GM19035 (cell line): ENCODE data around the gene OR13C9.
"Not testable (repeated sequence)": the region's sequence is repeated elsewhere in the genome, so short reads cannot be mapped to it uniquely, and the experiment has no call there.

Source experiments
- ATAC-seq: cut with Tn5 transposase; IDR thresholded peaks from one replicate; pipeline ENCODE4 v1.9.1; 2021; ENCODE audit not compliant: unreplicated experiment

The OR13C9 gene

DNA sequence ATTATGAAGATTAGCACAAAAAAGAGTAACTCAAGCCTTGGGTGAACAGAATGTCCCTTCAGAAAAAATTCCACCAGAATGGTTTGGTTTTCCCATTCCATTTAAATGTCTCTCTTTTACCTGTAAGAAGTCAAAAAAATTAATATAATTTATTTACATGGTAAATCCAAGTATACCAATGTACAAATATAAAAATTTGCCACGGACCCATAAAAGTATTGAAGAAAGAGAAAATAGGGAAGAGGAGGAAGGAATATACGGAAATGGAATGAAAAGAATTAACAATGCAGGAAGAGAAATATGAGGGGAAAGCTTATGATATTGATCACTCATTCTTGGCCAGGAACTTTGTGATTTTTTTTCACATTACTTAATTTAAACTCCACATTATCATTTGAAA lies at the start of gene OR13C9:
Gene OR13C9, minus strand, starts transcription at position 101 of the 400 bp plus-strand sequence. Its CDS starts 0 bp downstream, at position 101.
- ATAC-seq, result no peak

- no peak for ATAC-seq
Observed at GRCh38 chr9:104658496-104659195, 40.6 kb upstream of the OR13C9 start.

DNA sequence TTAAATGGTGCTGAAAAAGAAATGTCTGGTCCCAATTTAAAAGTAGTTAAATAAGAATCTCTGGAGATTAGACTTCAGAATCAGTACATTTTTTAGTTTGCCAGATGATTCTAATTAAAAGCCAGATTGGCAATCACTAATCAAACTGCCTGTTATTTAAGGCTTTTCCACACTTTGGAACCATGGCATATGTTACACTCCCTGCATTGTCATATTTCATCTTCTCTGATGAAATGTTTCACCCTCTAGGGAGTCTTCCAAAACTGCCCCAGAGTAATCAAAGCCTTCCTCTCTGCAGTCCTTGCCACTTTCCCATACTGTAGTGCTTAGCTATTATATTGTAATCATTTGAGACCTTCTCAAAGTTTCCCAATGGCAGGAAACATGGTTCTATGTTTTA lies 17.5 kb upstream of the OR13C9 start:
- ATAC-seq, result no peak

DNA sequence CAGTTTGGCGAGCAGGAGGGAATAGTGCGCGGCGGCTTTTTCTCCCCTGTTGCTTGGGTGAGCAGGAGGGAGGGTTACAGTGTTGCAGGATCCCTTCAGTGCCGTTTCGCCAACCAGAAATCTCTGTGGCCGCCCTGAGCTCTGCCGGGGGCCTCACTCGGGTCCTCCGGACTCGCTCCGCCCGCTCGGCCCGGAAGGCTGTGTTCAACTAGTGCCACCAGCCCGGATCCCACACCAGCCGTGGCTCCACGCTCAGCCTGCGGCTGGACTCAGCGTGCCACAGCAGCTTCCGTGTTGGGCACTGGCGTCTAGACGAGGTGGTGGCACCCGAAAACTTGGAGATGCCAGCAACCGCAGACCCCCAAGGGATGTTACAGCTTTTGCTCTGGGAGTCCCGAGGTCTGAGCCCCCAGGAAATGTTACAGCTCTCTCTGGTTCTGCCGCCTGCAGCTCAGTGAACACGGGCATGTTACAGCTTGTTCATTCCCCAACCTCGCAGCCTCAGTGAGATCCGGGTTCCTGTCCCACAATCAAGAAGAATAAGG lies 16.0 kb upstream of the OR13C9 start:
- no peak for ATAC-seq

- not testable (repeated sequence) for ATAC-seq
Observed at GRCh38 chr9:104625964-104626363, 8.0 kb upstream of the OR13C9 start.

DNA sequence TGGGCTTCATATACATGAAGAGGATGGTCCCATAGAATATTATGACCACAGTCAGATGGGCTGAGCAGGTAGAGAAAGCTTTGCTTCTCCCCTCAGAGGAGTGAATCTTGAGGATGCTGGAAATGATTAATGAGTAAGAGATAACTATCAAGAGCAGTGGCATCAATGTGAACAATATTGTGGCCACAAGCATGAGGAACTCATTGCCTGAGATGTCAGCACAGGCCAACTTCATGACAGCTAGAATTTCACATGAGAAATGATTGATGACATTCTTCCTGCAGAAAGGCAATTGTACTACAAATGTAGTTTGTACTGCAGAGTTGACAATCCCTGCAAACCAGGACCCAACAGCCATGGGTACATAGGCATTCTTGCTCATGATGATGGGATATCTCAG lies 586 bp downstream of the OR13C9 start:
- no peak for ATAC-seq

DNA sequence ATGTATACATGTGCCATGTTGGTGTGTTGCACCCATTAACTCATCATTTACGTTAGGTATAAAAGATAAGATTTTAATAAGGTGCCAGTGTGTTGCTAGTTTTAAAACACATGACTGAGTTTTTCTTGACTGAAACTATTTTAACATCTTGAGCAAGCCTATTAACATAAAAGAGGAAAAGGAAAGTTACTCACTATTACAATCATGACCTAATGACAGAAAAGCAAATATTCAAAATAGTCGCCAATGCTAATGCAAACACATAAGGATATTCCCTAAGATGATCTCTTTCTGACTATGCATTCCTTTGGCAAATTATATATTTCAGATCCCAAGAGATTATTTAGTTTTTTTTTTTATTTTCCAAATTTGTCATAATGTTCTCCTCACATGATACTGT lies 6.8 kb downstream of the OR13C9 start:
- ATAC-seq, result no peak

DNA sequence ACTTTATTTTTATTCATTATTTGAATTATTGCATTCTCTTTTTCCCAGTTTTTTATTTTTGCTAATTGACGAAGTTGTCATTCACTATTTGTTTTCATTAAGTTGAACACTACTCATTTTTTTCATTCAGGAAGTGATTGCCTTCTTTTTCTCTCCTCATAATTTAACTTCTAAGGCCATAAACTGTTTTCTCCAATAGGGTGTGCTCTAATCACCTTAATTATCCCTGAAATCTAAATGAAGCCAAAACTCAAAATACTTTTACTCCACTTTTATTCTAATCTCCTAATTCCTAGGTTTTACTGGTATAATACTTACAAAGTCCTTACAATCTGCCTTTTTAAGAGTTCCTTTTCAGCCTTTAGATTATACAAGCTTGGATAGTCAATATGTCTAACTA lies 9.7 kb downstream of the OR13C9 start:
- no peak for ATAC-seq

GRCh38 chr9:104606152-104606551 lies 11.9 kb downstream of the OR13C9 start:
- no peak for ATAC-seq

DNA sequence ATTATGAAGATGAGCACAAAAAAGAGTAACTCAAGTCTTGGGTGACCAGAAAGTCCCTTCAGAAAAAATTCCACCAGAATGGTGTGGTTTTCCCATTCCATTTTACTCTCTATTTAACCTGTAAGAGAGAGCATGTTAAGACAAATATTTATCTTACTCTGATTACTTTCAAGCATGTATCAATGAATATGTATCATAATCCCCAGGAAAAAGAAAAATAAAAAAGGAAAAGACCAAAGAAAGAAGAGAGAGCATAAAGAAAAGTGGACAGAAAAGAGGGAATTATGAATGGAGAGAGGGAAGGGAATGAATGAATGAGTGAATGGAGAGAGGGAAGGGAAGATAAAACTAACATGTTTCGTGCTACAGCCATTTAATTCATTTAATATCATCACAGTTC lies 12.5 kb downstream of the OR13C9 start, which contains the start of gene OR13C2:
Gene OR13C2, minus strand, starts transcription at position 101 of the 400 bp plus-strand sequence. Its CDS starts 0 bp downstream, at position 101.
- not testable (repeated sequence) for ATAC-seq

- ATAC-seq, result no peak
Observed at GRCh38 chr9:104604801-104605200, 13.2 kb downstream of the OR13C9 start.

- not testable (repeated sequence) for ATAC-seq
Observed at GRCh38 chr9:104599313-104599712, 18.7 kb downstream of the OR13C9 start, which contains the start of gene OR13C5. Gene OR13C5 (minus strand): TSS chr9:104599413. CDS start chr9:104599413, 0 bp downstream.

- not testable (repeated sequence) for ATAC-seq
Observed at GRCh38 chr9:104598749-104599148, 19.3 kb downstream of the OR13C9 start.

GRCh38 chr9:104589626-104590025 lies 28.4 kb downstream of the OR13C9 start:
- no peak for ATAC-seq

GRCh38 chr9:104586496-104587180 lies 31.4 kb downstream of the OR13C9 start:
- ATAC-seq, result no peak

DNA sequence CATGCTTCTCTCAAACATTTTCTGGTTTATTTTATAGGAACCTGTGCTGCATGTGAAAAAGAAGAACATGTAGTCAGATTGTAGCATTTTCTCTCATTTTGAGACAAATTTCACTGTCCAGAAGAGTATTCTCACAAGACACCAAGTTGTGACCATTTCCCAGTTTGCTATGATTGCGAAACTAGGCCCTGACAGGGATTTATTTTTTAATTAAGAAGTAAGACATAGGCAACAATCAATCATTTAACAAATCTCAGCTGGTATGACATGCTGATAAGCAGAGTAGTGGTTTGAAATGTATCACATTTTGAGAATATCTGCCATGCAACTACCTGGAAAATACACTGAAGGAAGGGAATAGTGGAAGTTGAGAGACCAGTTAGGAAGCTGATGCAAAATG lies 37.4 kb downstream of the OR13C9 start:
- no peak for ATAC-seq

- no peak for ATAC-seq
Observed at GRCh38 chr9:104577263-104577662, 40.7 kb downstream of the OR13C9 start.

DNA sequence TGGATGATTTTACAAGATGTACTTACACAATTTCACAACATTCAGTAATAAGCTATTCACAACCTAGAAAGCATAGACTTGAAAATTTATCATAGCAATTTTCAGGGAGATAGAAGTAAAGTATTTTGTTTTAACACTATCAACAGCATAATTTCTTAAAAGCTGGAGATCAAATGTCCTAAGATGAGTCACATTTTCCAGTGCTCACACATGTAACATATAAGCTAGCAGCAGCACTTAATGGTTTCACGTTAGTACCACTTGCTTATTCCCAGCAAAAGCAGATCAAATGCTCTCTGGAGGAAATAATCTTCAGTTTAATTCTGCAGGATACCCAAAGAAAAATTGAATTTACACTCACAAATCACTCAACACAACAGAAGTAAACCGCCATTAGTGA lies 42.5 kb downstream of the OR13C9 start:
- ATAC-seq, result no peak

DNA sequence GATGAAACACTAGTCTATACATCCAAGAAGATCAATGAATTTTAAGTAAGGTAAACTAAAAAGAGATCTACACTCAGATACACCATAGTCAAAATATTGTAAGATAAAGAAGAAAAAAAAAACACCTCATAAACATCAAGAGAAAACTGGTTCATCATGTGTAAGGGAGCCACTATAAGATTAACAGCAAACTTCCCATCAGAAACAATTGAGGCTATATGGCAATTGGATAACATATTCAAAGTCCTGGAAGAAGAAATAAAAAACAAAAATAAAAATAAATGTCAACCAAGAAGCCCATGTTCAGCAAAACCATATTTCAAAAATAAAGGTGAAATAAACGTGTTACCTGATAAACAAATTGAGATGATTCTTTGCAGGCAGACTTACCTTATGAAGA lies 45.4 kb downstream of the OR13C9 start:
- ATAC-seq, result no peak

DNA sequence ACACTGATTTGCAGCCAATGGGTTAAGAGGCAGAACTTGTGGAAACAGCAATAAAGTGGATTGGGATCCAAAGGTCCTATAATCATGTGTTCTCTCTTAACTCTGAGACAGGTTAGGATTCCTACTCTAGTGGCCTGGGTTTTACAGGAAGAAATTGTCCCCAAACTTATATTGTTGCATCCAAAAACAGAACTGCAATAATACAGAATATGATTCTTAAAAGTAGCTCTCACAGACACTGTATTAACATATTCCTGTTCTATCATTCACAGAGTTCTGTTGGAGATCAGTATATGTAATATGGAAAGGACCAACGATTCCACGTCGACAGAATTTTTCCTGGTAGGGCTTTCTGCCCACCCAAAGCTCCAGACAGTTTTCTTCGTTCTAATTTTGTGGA lies 49.1 kb downstream of the OR13C9 start, which contains the start of gene OR13C8:
Gene OR13C8, plus strand, starts transcription at position 301 of the 400 bp plus-strand sequence. Its CDS starts 0 bp downstream, at position 301.
- no peak for ATAC-seq
